ENCODE data around the gene SERINC3.
"Not testable (repeated sequence)": the region's sequence is repeated elsewhere in the genome, so short reads cannot be mapped to it uniquely, and the experiment has no call there.

The SERINC3 gene

DNA sequence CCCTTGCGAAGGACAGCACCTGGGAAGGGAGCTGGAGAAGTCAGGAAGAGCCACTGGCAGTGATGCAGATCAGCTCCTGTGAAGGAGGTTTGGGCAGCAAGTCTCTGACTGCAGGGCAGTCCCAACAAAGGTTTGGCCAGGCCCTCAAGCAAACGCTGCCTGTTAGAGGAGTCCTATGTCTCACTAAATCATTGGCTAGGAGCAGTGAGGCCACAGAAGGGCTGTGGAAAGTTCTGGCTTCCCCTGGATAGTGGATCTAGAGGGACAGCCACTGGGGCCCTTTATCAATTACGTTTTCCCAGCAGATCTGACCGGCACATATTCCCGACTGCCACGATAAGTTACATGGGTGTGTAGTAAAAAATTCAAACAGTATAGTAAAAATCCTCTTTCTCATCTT lies 43.7 kb downstream of the SERINC3 start:
- DNase-seq (ENCODE audit: low spot score), result no peak
- TF ChIP-seq CTCF (IDR thresholded peaks at IDR 0.05), result no peak
- no peak overlapping the region for H3K27ac ChIP-seq
- H3K4me3 ChIP-seq, result no peak overlapping the region

DNA sequence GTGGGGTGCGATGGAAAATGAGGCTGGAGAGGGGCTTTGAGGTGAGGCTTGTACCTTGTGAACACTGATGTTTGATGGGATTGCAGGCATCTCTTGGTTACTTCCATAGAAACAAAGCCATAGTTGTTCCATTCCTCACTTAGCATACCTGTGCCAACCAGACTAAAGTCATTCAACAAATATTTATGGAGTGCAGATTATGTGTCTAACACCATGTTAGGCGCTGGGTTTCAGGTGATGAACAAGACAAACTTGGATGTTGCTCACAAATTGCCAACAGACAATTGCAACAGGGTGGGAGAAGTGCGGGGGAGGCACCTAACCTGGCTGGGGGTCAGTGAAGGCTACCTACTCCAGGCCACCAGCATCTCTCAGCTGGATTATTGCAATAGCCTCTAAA lies 44.7 kb downstream of the SERINC3 start:
- DNase-seq (ENCODE audit: low spot score), result no peak
- peak overlapping the region in 1 of 2 donors; percentile 91 for H3K27ac ChIP-seq
- TF ChIP-seq CTCF (IDR thresholded peaks at IDR 0.05), result no peak
- no peak overlapping the region for H3K4me3 ChIP-seq

DNA sequence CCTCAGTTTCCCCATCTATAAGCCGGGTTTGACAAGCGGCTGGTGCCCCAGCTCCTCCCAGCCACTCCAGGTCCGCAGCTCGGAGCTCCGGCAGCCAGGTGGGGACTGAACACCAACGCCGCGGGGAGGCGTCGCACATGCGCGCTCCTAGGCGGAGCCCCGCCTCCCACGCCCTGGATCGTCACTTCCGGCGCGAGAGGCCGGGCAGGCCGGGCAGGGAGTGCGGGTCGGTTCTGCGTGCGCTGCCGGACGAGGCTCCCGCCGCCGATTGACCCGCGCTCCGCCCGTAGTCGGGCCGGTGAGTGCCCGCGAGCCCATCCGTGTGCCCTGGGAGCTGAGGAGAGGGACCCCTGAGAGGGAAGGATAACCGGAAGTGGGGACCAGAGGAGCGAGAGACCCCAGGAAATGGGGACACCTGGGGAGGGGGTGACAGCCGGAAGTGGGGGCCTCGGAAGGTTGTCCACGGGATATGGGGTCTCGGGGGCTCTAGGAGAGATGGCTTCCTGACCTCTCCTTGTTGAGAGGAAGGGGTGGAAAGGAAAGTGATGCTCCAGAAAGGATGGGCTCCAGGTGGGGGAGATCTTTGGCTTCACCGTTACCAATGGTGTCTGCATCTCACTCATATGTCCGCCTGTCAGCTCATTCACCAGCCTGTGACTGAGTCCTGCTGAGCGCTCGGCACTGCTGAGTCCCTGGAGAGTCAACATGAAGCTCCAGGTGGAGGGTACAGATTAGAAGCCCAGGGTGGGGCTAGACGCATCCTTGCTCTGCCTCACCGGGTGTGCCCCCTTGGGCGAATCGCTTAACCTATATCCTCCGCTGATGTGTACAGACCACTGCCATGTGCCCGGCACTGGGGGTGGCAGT lies 45.9 kb downstream of the SERINC3 start, which contains the start of gene TTPAL:
Gene TTPAL (plus strand): TSS at position 181 of the 867 bp plus-strand sequence. CDS start 4,126 bp downstream, outside the sequence.
- Histone ChIP-seq H3K27ac (peak within 1 kb of the TSS; percentile 91 to 96), H3K4me3 (peak within 1 kb of the TSS; percentile 77)
- no peak for TF ChIP-seq CTCF (IDR thresholded peaks at IDR 0.05)
- DNase-seq (ENCODE audit: low spot score), result peak; percentile 89

- H3K27ac ChIP-seq, result peak overlapping the region; percentile 91 to 96
- no peak for TF ChIP-seq CTCF (IDR thresholded peaks at IDR 0.05)
These were observed 46.5 kb downstream of the SERINC3 start for GRCh38 chr20:44475372-44475693.

DNA sequence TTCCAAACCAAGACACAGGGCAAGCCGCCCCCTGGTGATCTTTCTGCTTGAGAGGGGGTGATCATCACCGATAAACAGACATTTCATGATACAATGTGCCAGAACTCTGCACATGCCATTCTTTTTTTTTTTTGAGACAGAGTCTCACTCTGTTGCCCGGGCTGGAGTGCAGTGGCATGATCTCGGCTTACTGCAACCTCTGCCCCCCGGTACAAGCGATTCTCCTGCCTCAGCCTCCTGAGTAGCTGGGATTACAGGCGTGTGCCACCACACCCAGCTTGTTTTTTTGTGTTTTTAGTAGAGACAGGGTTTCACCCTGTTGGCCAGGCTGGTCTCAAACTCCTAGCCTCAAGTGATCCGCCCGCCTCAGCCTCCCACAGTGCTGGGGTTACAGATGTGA lies 49.6 kb downstream of the SERINC3 start:
- DNase-seq (ENCODE audit: low spot score); H3K27ac ChIP-seq; H3K4me3 ChIP-seq: not testable (repeated sequence)

More at GRCh38 chr20:44475372-44475693, 46.5 kb downstream of the SERINC3 start:
- peak overlapping the region; percentile 77 for H3K4me3 ChIP-seq
- no peak for DNase-seq (ENCODE audit: low spot score)

GRCh38 chr20:44471481-44471882 lies 50.4 kb downstream of the SERINC3 start:
- H3K27ac ChIP-seq, result no peak overlapping the region

GRCh38 chr20:44470327-44470726 lies 51.5 kb downstream of the SERINC3 start:
- Histone ChIP-seq H3K4me3 (no peak overlapping the region), H3K27ac (no peak overlapping the region)
- no peak for TF ChIP-seq CTCF (IDR thresholded peaks at IDR 0.05)
- DNase-seq (ENCODE audit: low spot score), result no peak

More at GRCh38 chr20:44471481-44471882, 50.4 kb downstream of the SERINC3 start:
- DNase-seq (ENCODE audit: low spot score), result no peak
- no peak overlapping the region for H3K4me3 ChIP-seq
- no peak for TF ChIP-seq CTCF (IDR thresholded peaks at IDR 0.05)
